CD14-positive monocyte (primary cell): ENCODE data around the gene CTSD. TPM values are rescaled to one million over a fixed set of nuclear protein-coding genes. Genes with fewer than 3 reads are reported as not detected.

Source experiments
- DNase-seq, 3 donors: peaks; one replicate each; pipeline ENCODE4 v3.0.0-alpha.2; 2011 to 2022
- H2AFZ ChIP-seq: 2 replicates; pipeline ENCODE4 v1.6.0; 2012; ENCODE audit warnings: mild to moderate bottlenecking, low read depth, low read length, inconsistent platforms; ENCODE audit not compliant: insufficient read depth, poor library complexity, severe bottlenecking
- H3K27ac ChIP-seq, 2 donors: 1 replicate in 1 of 2; 2 replicates in 1 of 2; pipeline ENCODE4 v1.5.1; 2012 to 2013; ENCODE audit warnings: low read length in 2 of 2, control low read depth in 1 of 2, inconsistent platforms in 1 of 2, low read depth in 1 of 2, mild to moderate bottlenecking in 1 of 2
- H3K27me3 ChIP-seq, 2 donors: one replicate each; pipeline versions ENCODE4 v1.6.0 to v1.6.1; 2011 to 2013; ENCODE audit warnings: low read length in 2 of 2; ENCODE audit not compliant: control insufficient read depth in 2 of 2, insufficient read depth in 2 of 2
- H3K36me3 ChIP-seq, 2 donors: replicated peaks in 1 of 2; 1 replicate in 1 of 2; 2 replicates in 1 of 2; pipeline versions ENCODE4 v1.5.1 to v1.6.1; 2012 to 2013; ENCODE audit warnings: low read length in 2 of 2, control low read depth in 1 of 2, inconsistent platforms in 1 of 2, mild to moderate bottlenecking in 1 of 2; ENCODE audit not compliant: insufficient read depth in 2 of 2, control insufficient read depth in 1 of 2
- H3K4me1 ChIP-seq, 2 donors: 1 replicate in 1 of 2; 2 replicates in 1 of 2; pipeline versions ENCODE4 v1.5.1 to v1.6.1; 2012 to 2013; ENCODE audit warnings: low read length in 2 of 2, control low read depth in 1 of 2, inconsistent platforms in 1 of 2, mild to moderate bottlenecking in 1 of 2, moderate library complexity in 1 of 2; ENCODE audit not compliant: insufficient read depth in 2 of 2, control insufficient read depth in 1 of 2
- H3K4me2 ChIP-seq: replicated peaks from 2 replicates; pipeline ENCODE3; 2012; ENCODE audit warnings: low read length, moderate library complexity, mild to moderate bottlenecking; ENCODE audit not compliant: poor library complexity, severe bottlenecking; ENCODE audit errors: extremely low read depth
- H3K4me3 ChIP-seq, 3 experiments: fragments of 200-600 bp in 1 of 3; sonication (generic) in 1 of 3; replicated peaks in 1 of 3; 1 replicate in 2 of 3; 2 replicates in 1 of 3; pipeline ENCODE4 v1.5.1; 2011 to 2013; ENCODE audit warnings: low read length in 3 of 3, mild to moderate bottlenecking in 3 of 3, control low read depth in 2 of 3, low read depth in 2 of 3, inconsistent platforms in 1 of 3, moderate library complexity in 1 of 3
- H3K79me2 ChIP-seq: 2 replicates; pipeline ENCODE4 v1.6.0; 2012; ENCODE audit warnings: mild to moderate bottlenecking, control low read depth, inconsistent platforms, low read length, moderate library complexity; ENCODE audit not compliant: insufficient read depth
- H3K9ac ChIP-seq: 2 replicates; pipeline ENCODE4 v1.6.0; 2017; ENCODE audit warnings: low read length, mild to moderate bottlenecking; ENCODE audit not compliant: insufficient read depth, poor library complexity, severe bottlenecking
- H3K9me3 ChIP-seq, 2 donors: replicated peaks in 1 of 2; 1 replicate in 1 of 2; 2 replicates in 1 of 2; pipeline versions ENCODE4 v1.5.1 to v1.6.1; 2012 to 2013; ENCODE audit warnings: low read length in 2 of 2, control low read depth in 1 of 2; ENCODE audit not compliant: control insufficient read depth in 1 of 2, insufficient read depth in 1 of 2
- H4K20me1 ChIP-seq: 2 replicates; pipeline ENCODE4 v1.6.0; 2012; ENCODE audit warnings: mild to moderate bottlenecking, low read length, control low read depth, moderate library complexity; ENCODE audit not compliant: insufficient read depth
- H3K27ac Mint-ChIP-seq, 7 donors: one replicate each; pipeline ENCODE4 v1.8.0; 2020; ENCODE audit warnings: mild to moderate bottlenecking in 7 of 7, mixed read lengths in 7 of 7, moderate library complexity in 6 of 7, inconsistent platforms in 2 of 7
- H3K27me3 Mint-ChIP-seq, 3 donors: one replicate each; pipeline ENCODE4 v1.8.0; 2021 to 2022; ENCODE audit warnings: low read depth in 3 of 3, mild to moderate bottlenecking in 3 of 3, mixed read lengths in 3 of 3, moderate library complexity in 3 of 3, inconsistent platforms in 1 of 3
- H3K36me3 Mint-ChIP-seq, 2 donors: one replicate each; pipeline ENCODE4 v1.8.0; 2020; ENCODE audit warnings: mixed read lengths in 2 of 2, inconsistent platforms in 1 of 2, mild to moderate bottlenecking in 1 of 2
- H3K4me1 Mint-ChIP-seq: one replicate; pipeline ENCODE4 v1.8.0; 2020; ENCODE audit warnings: mild to moderate bottlenecking, mixed read lengths
- H3K4me3 Mint-ChIP-seq, 2 donors: one replicate each; pipeline ENCODE4 v1.8.0; 2020; ENCODE audit warnings: mild to moderate bottlenecking in 2 of 2, mixed read lengths in 2 of 2, moderate library complexity in 1 of 2
- H3K9me3 Mint-ChIP-seq, 7 donors: one replicate each; pipeline ENCODE4 v1.8.0; 2020 to 2022; ENCODE audit warnings: mixed read lengths in 7 of 7, mild to moderate bottlenecking in 6 of 7, moderate library complexity in 6 of 7, inconsistent platforms in 2 of 7
- CTCF ChIP-seq: fragments of 200-600 bp; IDR thresholded peaks from one replicate; pipeline ENCODE4 v1.8.0; 2022; ENCODE audit warnings: antibody characterized with exemption, mild to moderate bottlenecking
- WGBS: methylation state at CpG from one replicate; pipeline ENCODE4 v1.1.5; 2013; ENCODE audit warnings: missing lambda C conversion rate; ENCODE audit not compliant: insufficient coverage; 5-methylcytosine and 5-hydroxymethylcytosine counted together
- intact Hi-C, 2 donors: fragments of 100-400 bp; cut with micrococcal nuclease; formaldehyde crosslinking; loops; one replicate each; pipeline versions ENCODE4 v1.15.0 to v1.15.1; 2023
- polyA plus RNA-seq, 3 donors: library from polyadenylated mRNA; depleted of rRNA in 1 of 3; unstranded in 2 of 3; stranded (reverse) in 1 of 3; fragments of 300-500 nt in 2 of 3; fragments of >200 nt in 1 of 3; fragmentation: Illumina TruSeq in 2 of 3; gene quantifications; 1 replicate in 2 of 3; 2 replicates in 1 of 3; pipeline ENCODE4 v1.2.3, GENCODE V29; 2012 to 2021

Gene CTSD
- polyA plus RNA-seq, 3 donors: 835 to 1,372 (median 855) TPM

DNA sequence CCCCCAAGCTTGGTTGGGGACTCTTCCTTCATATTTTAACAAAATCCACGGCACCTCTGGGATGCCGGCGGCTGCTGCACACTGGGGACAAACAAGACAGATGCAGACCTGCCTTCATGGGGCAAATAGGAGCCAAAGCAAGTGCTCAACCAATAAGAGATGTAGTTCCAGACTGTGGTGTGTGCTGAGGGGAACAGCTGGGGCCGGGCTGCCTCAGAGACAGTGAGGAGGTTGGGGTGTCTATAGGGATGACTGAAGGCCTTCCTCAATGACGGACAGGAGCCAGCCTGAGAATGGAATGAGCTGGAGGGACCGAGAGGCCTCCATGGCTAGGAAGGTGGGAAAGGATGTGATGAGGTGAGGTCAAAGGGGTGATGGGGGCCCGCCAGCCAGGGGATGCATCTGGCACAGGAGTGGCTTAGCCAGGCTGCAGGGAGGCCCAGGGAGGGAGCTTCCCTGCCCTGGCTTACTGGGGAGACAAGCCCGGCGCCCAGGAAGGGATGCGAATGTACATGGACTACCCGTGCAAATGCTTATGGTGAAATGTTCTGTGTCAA is 10.3 kb upstream of the CTSD start:
- H3K9me3 ChIP-seq: no peaks in the 10 kb centered on the region
- no peaks in the 10 kb centered on the region for H3K36me3 ChIP-seq
- H3K9me3 Mint-ChIP-seq: peaks cover 0 to 4% (median 2%) of the 10 kb centered on the region in 7 donors
- no peaks in the 10 kb centered on the region for H3K79me2 ChIP-seq
- H3K4me2 ChIP-seq: no peak overlapping the region
- H3K9ac ChIP-seq: no peak overlapping the region
- H3K27ac Mint-ChIP-seq: peak overlapping the region in 4 of 7 donors; percentile 55 to 93 (median 67)
- H3K4me1 ChIP-seq: peaks cover 85 to 88% of the 10 kb centered on the region in 2 donors
- 92% methylated on average over 9 of the region's 11 CpGs for WGBS
- no peak overlapping the region for H3K4me3 Mint-ChIP-seq
- no peak overlapping the region for H3K4me3 ChIP-seq
- H3K4me1 Mint-ChIP-seq: peaks cover 83% of the 10 kb centered on the region
- H2AFZ ChIP-seq: no peak overlapping the region
- H4K20me1 ChIP-seq: no peaks in the 10 kb centered on the region
- H3K36me3 Mint-ChIP-seq: peaks cover 4 to 8% of the 10 kb centered on the region in 2 donors
- H3K27ac ChIP-seq: no peak overlapping the region
- DNase-seq: no peak
- peaks cover 0 to 6% (median 2%) of the 10 kb centered on the region in 3 donors for H3K27me3 Mint-ChIP-seq
- H3K27me3 ChIP-seq: no peaks in the 10 kb centered on the region
- no peak for TF ChIP-seq CTCF
- intact Hi-C loops: no loop called here

GRCh38 chr11:1773131-1773993 is 9.6 kb upstream of the CTSD start:
- H3K4me2 ChIP-seq: peak overlapping the region; percentile 16
- no peaks in the 10 kb centered on the region for H3K9me3 ChIP-seq
- 80% methylated on average over 4 of the region's 10 CpGs for WGBS
- Mint-ChIP-seq H3K27me3 (peaks cover 0 to 3% (median 2%) of the 10 kb centered on the region in 3 donors), H3K9me3 (peaks cover 0 to 4% (median 2%) of the 10 kb centered on the region in 7 donors), H3K27ac (peak overlapping the region; percentile 46 to 99 (median 82)), H3K4me3 (peak overlapping the region in 1 of 2 donors; percentile 30), H3K36me3 (peaks cover 4 to 7% of the 10 kb centered on the region in 2 donors), H3K4me1 (peaks cover 78% of the 10 kb centered on the region)
- peak overlapping the region; percentile 88 to 94 for H3K27ac ChIP-seq
- H3K4me3 ChIP-seq: no peak overlapping the region
- no peaks in the 10 kb centered on the region for H4K20me1 ChIP-seq
- no peak for TF ChIP-seq CTCF
- no peaks in the 10 kb centered on the region for H3K27me3 ChIP-seq
- no peaks in the 10 kb centered on the region for H3K79me2 ChIP-seq
- peak in 1 of 3 donors; percentile 19 for DNase-seq
- H2AFZ ChIP-seq: no peak overlapping the region
- no peaks in the 10 kb centered on the region for H3K36me3 ChIP-seq
- no peak overlapping the region for H3K9ac ChIP-seq
- peaks cover 78 to 84% of the 10 kb centered on the region in 2 donors for H3K4me1 ChIP-seq
- intact Hi-C loops: no loop called here
